Vagina (tissue), 2 donors: ENCODE data around the gene CRYGB. TPM values are rescaled to one million over a fixed set of nuclear protein-coding genes. Genes with fewer than 3 reads are reported as not detected.

Experiments
- DNase-seq, 2 donors: peaks; one replicate each; pipeline ENCODE4 v3.0.0-alpha.2; 2017; ENCODE audit errors: extremely low spot score in 2 of 2
- H3K27ac ChIP-seq: fragments of 200-600 bp; sonication (generic); one replicate; pipeline ENCODE4 v1.5.1; 2019
- H3K27me3 ChIP-seq: fragments of 200-600 bp; sonication (generic); one replicate; pipeline ENCODE4 v1.5.1; 2019
- H3K36me3 ChIP-seq, 2 donors: fragments of 200-600 bp; sonication (generic); one replicate each; pipeline ENCODE4 v1.5.1; 2017 to 2019
- H3K4me1 ChIP-seq: fragments of 200-600 bp; sonication (generic); one replicate; pipeline ENCODE4 v1.5.1; 2019
- H3K4me3 ChIP-seq, 2 donors: fragments of 200-600 bp; sonication (generic); 1 replicate in 1 of 2; 2 replicates in 1 of 2; pipeline ENCODE4 v1.5.1; 2016 to 2019
- H3K9me3 ChIP-seq: fragments of 200-600 bp; sonication (generic); one replicate; pipeline ENCODE4 v1.5.1; 2019
- CTCF ChIP-seq, 3 experiments: fragments of 450-650 bp in 2 of 3; fragments of 200-600 bp in 1 of 3; sonication (generic) in 1 of 3; IDR thresholded peaks; one replicate each; pipeline ENCODE4 v1.5.1; 2017 to 2019; ENCODE audit warnings: antibody characterized with exemption in 3 of 3, mild to moderate bottlenecking in 2 of 3, moderate library complexity in 2 of 3
- POLR2A ChIP-seq, 2 donors: fragments of 450-650 bp; IDR thresholded peaks; one replicate each; pipeline ENCODE4 v1.6.1; 2017; ENCODE audit warnings: antibody characterized with exemption in 2 of 2, mild to moderate bottlenecking in 2 of 2, moderate library complexity in 2 of 2
- POLR2AphosphoS5 ChIP-seq, 2 donors: sonication (generic); formaldehyde crosslinking; IDR thresholded peaks; one replicate each; pipeline ENCODE4 v1.9.0; 2017; ENCODE audit warnings: antibody characterized with exemption in 2 of 2, mild to moderate bottlenecking in 2 of 2, low read depth in 1 of 2; ENCODE audit not compliant: insufficient read depth in 1 of 2
- intact Hi-C: fragments of 100-400 bp; cut with DNase I; formaldehyde crosslinking; loops from one replicate; pipeline ENCODE4 v1.15.1; 2023
- total RNA-seq: library from RNA; depleted of rRNA; stranded (reverse); fragments of >200 nt; gene quantifications from one replicate; pipeline ENCODE4 v1.2.3, GENCODE V29; 2016

The CRYGB gene
- total RNA-seq, 1 donor from 2014 or later = not detected

GRCh38 chr2:208172125-208172524 is 26.2 kb upstream of the CRYGB start:
- Histone ChIP-seq H3K36me3 (no peaks in the 10 kb centered on the region), H3K4me3 (no peak overlapping the region), H3K27ac (no peak overlapping the region), H3K27me3 (no peaks in the 10 kb centered on the region), H3K4me1 (no peaks in the 10 kb centered on the region), H3K9me3 (no peaks in the 10 kb centered on the region)
- DNase-seq = no peak
- TF ChIP-seq CTCF (IDR thresholded peaks at IDR 0.05) (no peak), POLR2A (IDR thresholded peaks at IDR 0.05) (no peak), POLR2AphosphoS5 (IDR thresholded peaks at IDR 0.05; ENCODE audit: insufficient read depth in 1 of 2, low read depth in 1 of 2) (no peak)
- intact Hi-C loops = loop anchor here (10.0 kb wide), 1 partner anchor 83 kb away; the partner anchor contains the start of gene IDH1

GRCh38 chr2:208164951-208165755 is 19.2 kb upstream of the CRYGB start:
- no peaks in the 10 kb centered on the region for H3K4me1 ChIP-seq
- DNase-seq = no peak
- no peaks in the 10 kb centered on the region for H3K9me3 ChIP-seq
- TF ChIP-seq POLR2AphosphoS5 (IDR thresholded peaks at IDR 0.05; ENCODE audit: insufficient read depth in 1 of 2, low read depth in 1 of 2) (no peak), CTCF (IDR thresholded peaks at IDR 0.05) (no peak), POLR2A (IDR thresholded peaks at IDR 0.05) (no peak)
- H3K27ac ChIP-seq = no peak overlapping the region
- intact Hi-C loops = no loop called here
- H3K36me3 ChIP-seq = no peaks in the 10 kb centered on the region
- H3K27me3 ChIP-seq = no peaks in the 10 kb centered on the region
- H3K4me3 ChIP-seq = no peak overlapping the region

GRCh38 chr2:208163489-208163888 is 17.5 kb upstream of the CRYGB start, which contains the start of gene CRYGA:
Gene CRYGA (minus strand): TSS chr2:208163589. CDS start chr2:208163556, 33 bp downstream.
- H3K36me3 ChIP-seq = no peaks in the 10 kb centered on the region
- H3K27ac ChIP-seq = no peak within 1 kb of the TSS
- H3K4me1 ChIP-seq = no peaks in the 10 kb centered on the region
- intact Hi-C loops = no loop called here
- no peak for TF ChIP-seq CTCF (IDR thresholded peaks at IDR 0.05)
- no peak for TF ChIP-seq POLR2AphosphoS5 (IDR thresholded peaks at IDR 0.05; ENCODE audit: insufficient read depth in 1 of 2, low read depth in 1 of 2)
- no peak for TF ChIP-seq POLR2A (IDR thresholded peaks at IDR 0.05)
- H3K9me3 ChIP-seq = no peaks in the 10 kb centered on the region
- no peaks in the 10 kb centered on the region for H3K27me3 ChIP-seq
- no peak within 1 kb of the TSS for H3K4me3 ChIP-seq
- no peak for DNase-seq

- no peak overlapping the region for H3K27ac ChIP-seq
- H3K4me1 ChIP-seq = no peaks in the 10 kb centered on the region
- TF ChIP-seq POLR2A (IDR thresholded peaks at IDR 0.05) (no peak), CTCF (IDR thresholded peaks at IDR 0.05) (no peak), POLR2AphosphoS5 (IDR thresholded peaks at IDR 0.05; ENCODE audit: insufficient read depth in 1 of 2, low read depth in 1 of 2) (no peak)
- DNase-seq = no peak
- no peaks in the 10 kb centered on the region for H3K36me3 ChIP-seq
- no peaks in the 10 kb centered on the region for H3K27me3 ChIP-seq
- no peaks in the 10 kb centered on the region for H3K9me3 ChIP-seq
- H3K4me3 ChIP-seq = no peak overlapping the region
- intact Hi-C loops = no loop called here
Measured at GRCh38 chr2:208156439-208156838, 10.5 kb upstream of the CRYGB start.

GRCh38 chr2:208153156-208153555 is 7.2 kb upstream of the CRYGB start:
- TF ChIP-seq POLR2A (IDR thresholded peaks at IDR 0.05) (no peak), POLR2AphosphoS5 (IDR thresholded peaks at IDR 0.05; ENCODE audit: insufficient read depth in 1 of 2, low read depth in 1 of 2) (no peak), CTCF (IDR thresholded peaks at IDR 0.05) (no peak)
- Histone ChIP-seq H3K4me1 (no peaks in the 10 kb centered on the region), H3K4me3 (no peak overlapping the region), H3K9me3 (no peaks in the 10 kb centered on the region), H3K27ac (no peak overlapping the region), H3K27me3 (no peaks in the 10 kb centered on the region), H3K36me3 (no peaks in the 10 kb centered on the region)
- intact Hi-C loops = no loop called here
- DNase-seq = no peak
